Erythroblast (primary cell): ENCODE data around the gene MGAT5.

ENCODE experiments used
- GATA1 ChIP-seq: IDR thresholded peaks from 2 replicates; pipeline ENCODE4 v1.6.1; 2011; ENCODE audit warnings: low read depth, mild to moderate bottlenecking, control low read depth, low read length, moderate library complexity
- POLR2A ChIP-seq: IDR thresholded peaks from 2 replicates; pipeline ENCODE4 v1.6.1; 2011; ENCODE audit warnings: mild to moderate bottlenecking, low read length

- TF ChIP-seq POLR2A: no peak
- no peak for TF ChIP-seq GATA1
Observed at GRCh38 chr2:134502104-134502503, 248.2 kb downstream of the MGAT5 start.
